PFSK-1 (cell line): ENCODE data around the gene HSPD1.

Source experiments
- POLR2AphosphoS5 ChIP-seq: IDR thresholded peaks from 2 replicates; pipeline ENCODE4 v1.6.1; 2012; ENCODE audit warnings: low read depth, mild to moderate bottlenecking, control low read depth, low read length, moderate library complexity
- TF ChIP-seq, protein P1 (sequence below), 2 experiments: IDR thresholded peaks; 2 replicates each; pipeline versions ENCODE4 v1.6.1 to v1.8.0; 2011 to 2012; ENCODE audit warnings: low read depth in 2 of 2, low read length in 2 of 2, control low read depth in 1 of 2, inconsistent platforms in 1 of 2, mild to moderate bottlenecking in 1 of 2, moderate library complexity in 1 of 2; ENCODE audit not compliant: insufficient read depth in 1 of 2

DNA sequence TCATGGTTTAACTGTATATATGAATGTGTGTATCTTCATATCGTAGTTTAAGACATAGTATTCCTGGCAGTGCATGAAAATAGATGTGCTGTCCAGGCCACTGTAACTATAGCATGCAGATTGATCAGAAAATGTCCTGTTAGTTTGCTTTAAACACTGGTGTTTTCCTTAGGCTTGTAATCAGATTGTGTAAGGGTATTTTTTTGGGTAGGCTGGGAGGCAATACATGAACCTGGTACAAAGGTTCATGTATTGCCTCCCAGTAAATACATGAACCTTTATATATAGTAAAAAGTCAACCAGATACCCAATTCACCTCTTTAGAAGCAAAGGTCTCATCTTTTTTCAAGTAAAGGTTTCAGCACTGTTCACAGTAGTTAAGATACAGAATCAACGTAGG, 44.7 kb downstream of the HSPD1 start:
- no peak for TF ChIP-seq POLR2AphosphoS5
- TF ChIP-seq, protein P1, sequence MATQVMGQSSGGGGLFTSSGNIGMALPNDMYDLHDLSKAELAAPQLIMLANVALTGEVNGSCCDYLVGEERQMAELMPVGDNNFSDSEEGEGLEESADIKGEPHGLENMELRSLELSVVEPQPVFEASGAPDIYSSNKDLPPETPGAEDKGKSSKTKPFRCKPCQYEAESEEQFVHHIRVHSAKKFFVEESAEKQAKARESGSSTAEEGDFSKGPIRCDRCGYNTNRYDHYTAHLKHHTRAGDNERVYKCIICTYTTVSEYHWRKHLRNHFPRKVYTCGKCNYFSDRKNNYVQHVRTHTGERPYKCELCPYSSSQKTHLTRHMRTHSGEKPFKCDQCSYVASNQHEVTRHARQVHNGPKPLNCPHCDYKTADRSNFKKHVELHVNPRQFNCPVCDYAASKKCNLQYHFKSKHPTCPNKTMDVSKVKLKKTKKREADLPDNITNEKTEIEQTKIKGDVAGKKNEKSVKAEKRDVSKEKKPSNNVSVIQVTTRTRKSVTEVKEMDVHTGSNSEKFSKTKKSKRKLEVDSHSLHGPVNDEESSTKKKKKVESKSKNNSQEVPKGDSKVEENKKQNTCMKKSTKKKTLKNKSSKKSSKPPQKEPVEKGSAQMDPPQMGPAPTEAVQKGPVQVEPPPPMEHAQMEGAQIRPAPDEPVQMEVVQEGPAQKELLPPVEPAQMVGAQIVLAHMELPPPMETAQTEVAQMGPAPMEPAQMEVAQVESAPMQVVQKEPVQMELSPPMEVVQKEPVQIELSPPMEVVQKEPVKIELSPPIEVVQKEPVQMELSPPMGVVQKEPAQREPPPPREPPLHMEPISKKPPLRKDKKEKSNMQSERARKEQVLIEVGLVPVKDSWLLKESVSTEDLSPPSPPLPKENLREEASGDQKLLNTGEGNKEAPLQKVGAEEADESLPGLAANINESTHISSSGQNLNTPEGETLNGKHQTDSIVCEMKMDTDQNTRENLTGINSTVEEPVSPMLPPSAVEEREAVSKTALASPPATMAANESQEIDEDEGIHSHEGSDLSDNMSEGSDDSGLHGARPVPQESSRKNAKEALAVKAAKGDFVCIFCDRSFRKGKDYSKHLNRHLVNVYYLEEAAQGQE (IDR thresholded peaks at IDR 0.05; ENCODE audit: insufficient read depth in 1 of 2, low read depth in 2 of 2, low read length in 2 of 2), result no peak
